HuH-7.5 (cell line): ENCODE results near the gene FGF8.

ENCODE experiments used
- DNase-seq: peaks from one replicate; pipeline ENCODE4 v3.0.0; 2011; ENCODE audit warnings: low spot score

FGF8 gene

DNA sequence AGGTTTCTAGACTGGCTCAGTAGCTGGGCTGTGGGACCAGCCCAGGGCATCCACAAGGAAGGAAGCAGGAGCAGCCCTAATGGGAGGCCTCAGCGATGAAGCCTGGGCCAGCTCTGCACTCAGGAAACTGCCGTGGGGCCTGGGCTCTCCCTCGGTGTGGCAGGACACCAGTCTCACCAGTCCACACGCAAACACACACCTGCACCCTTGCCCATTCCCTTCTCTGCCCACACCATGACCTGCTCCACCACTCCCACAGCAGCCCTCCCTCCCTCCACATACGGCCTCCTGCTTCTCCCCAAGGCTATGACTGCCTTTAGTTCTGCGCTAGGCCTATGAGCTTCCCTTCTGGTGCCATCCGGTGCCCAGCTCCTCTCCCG lies 7.1 kb downstream of the FGF8 start:
- DNase-seq: no peak

DNA sequence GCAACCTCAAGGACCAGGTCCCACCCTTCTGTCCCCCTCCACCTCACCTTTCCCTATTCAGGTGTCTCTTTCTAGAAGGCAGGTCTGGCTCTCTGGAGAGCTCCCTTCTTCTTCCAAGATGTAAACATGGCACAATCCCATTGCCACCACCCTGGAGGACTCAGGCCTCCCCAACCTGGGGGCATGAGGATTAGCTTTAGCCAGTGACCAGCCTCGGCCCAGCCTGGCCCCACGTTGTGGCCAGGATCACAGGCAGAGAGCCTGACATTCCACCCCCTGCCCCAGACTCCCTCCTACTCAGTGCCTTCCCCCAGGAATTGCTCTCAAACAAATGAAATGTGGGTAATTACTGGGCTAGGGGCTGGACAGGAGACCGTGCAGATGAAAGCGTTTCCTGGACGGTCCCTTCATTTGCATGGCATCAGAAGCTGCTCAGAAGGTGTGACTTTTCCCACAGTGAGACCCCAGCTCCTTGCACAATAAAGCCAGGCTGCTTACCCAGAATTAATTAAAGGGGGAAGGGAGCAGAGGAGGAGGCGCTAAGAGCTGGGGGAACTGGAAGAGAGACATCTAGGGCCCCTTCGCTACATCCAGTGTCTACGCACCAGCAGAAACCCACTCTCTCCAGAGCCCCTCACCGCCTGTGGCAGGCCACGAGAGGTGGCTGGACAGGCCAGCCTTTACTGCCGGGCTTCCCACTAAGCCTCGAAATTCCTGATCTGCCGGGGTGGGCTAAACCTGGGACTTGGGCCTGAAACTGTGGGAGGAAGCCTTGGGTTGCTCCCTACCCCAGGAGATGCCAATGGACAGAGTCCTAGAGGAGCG lies 7.7 kb downstream of the FGF8 start:
- no peak for DNase-seq

DNA sequence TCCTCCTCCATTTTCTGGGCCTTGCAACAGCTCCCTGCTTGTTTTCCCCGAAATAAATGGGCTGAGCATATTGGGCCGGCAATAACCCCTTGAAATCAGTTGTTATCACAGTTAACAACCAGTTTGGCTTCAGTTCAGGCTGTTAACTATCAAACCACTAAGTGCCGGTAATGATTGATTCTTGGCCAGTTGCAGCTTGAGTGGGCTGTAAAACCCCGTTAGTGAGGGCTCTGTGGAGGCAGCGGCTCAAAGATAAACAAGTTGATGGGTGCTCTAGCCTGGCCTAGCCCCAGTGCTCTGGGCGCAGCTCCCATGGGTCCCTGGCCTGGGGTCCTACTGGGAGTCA lies 8.3 kb downstream of the FGF8 start:
- no peak for DNase-seq

DNA sequence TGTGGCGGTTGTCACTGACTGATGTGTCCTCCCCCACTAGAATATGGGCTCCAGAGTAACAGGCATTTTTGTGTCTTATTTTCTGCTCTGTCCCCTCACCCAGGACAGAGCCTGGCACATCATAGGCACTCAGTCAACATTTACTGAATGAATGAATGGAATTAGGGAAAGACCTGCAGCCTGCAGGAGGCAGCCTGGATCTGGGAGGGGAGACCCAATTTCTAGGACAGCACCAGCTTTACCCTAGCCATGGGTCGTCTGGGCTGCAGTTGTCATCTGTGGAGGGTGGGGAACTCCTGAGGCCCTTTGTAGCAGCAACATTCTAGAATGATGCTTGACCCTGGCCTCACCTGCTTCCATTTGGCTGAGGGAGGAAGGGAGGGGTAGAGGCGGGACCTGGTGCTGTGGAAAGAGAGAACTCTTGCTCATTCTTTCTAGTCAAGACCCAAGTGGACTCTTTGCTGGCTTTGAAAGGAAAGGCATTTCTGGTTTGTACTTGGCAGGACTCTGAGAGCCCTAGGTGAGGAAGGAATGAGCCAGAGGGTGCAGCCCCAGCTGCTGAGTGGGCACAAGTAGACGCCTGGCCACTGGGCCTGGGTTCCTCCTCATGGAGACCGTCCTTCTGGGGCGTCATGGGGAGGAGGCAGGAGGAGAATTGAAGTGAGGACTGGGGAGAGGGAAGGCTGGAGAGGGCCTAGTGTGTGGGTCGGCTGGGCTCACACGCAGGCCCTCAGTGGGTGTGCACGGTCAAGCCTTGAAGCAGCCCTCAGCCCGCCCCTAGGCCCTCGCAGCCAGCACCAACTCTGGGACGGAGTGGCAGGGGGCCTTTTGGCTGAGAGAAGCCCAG lies 8.9 kb downstream of the FGF8 start:
- DNase-seq: no peak

GRCh38 chr10:101766306-101766705 lies 9.6 kb downstream of the FGF8 start:
- DNase-seq: no peak

DNA sequence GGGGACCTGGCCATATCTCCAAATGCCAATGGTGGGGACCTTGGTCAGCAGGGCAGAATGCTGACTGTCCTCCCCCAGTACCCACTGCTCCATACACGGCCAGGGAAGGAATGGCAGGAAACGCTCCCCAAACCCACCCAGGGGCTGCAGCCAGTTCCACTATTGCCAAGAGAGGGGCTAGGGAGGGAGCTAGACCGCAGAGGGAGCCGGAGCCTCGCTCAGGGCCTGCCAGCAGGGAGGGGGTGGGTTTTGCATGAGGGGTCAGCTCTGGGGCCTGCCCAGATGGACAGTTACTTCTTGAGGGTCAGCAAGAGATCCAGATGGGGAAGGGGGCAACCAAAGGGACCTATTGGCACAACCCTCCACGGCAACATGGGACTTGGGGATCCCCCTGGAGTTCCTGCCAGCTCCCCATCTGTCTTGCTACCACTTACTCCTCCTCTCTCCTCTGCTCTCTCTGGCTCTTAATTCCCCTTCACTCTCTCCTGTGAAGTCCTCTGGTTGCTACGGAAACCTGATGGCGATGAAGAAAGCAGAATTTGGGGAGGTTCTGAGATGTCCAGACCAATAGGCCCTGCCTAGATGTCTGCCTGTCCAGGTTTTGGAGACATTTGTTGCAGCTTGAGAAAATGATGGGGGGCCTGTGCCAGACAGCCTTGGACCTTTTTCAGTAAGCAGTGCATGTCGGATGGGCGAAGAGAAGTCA lies 12.6 kb downstream of the FGF8 start:
- DNase-seq: no peak

- DNase-seq: no peak
Measured at GRCh38 chr10:101762736-101763135, 13.2 kb downstream of the FGF8 start.

DNA sequence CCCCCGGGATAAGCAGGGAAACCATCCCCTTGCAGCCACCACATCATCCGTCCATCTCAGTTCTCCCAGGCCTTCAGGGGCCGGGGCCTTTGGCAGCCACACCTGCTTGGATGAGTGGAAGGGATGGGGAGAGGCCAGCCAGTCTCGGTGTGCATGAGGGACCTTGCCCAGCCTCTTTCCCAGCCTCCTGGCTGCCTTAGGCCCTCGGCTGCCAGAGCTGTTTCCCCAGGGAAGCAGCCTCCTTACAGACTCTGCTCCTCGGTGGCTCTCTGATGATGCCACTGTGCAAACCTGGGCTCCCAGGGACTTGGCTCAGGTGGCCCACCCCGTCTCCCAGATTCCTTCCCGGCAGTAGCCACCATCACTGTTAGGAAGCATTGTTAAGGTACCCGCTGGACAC lies 14.7 kb downstream of the FGF8 start:
- no peak for DNase-seq

GRCh38 chr10:101760510-101760909 lies 15.4 kb downstream of the FGF8 start:
- DNase-seq: no peak

- DNase-seq: no peak
Measured at GRCh38 chr10:101759309-101760247, 16.3 kb downstream of the FGF8 start.

GRCh38 chr10:101758858-101759257 lies 17.1 kb downstream of the FGF8 start:
- DNase-seq: no peak

- no peak for DNase-seq
Measured at GRCh38 chr10:101752241-101752640, 23.7 kb downstream of the FGF8 start.

- no peak for DNase-seq
Measured at GRCh38 chr10:101749047-101750016, 26.6 kb downstream of the FGF8 start.

DNA sequence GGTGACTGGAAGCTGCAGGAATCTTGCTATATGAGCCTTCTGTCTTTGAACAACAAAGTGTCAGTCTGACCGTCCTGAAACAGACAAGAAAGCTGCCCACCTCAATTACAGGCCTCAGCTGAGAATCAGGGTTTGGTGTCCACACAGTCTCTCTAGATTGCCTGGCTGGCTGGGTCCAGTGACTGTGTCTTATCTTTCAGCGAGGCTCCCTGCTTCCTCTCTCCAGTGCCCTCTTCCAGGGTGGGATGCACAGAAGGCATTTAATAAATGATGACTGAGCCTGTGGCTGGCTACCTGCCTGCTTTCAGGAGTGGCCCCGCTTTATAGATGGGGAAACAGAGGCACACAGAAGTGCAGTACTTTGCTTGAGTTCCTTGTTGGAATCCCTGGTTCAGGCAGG lies 27.4 kb downstream of the FGF8 start:
- no peak for DNase-seq

GRCh38 chr10:101745074-101745696 lies 30.7 kb downstream of the FGF8 start:
- DNase-seq: no peak

- DNase-seq: no peak
Measured at GRCh38 chr10:101744267-101744666, 31.6 kb downstream of the FGF8 start.

- no peak for DNase-seq
Measured at GRCh38 chr10:101741938-101742337, 34.0 kb downstream of the FGF8 start.

GRCh38 chr10:101736666-101737065 lies 39.2 kb downstream of the FGF8 start:
- no peak for DNase-seq

- no peak for DNase-seq
Measured at GRCh38 chr10:101732096-101732495, 43.8 kb downstream of the FGF8 start.

- DNase-seq: no peak
Measured at GRCh38 chr10:101726115-101726387, 49.9 kb downstream of the FGF8 start.
